Breast epithelium (tissue), 4 donors: ENCODE results near the gene TUBB1. TPM values are rescaled to one million over a fixed set of nuclear protein-coding genes. Genes with fewer than 3 reads are reported as not detected.
A peak's percentile ranks its signal among the peaks of the same experiment; 100 is the strongest.

Experiments used
- DNase-seq, 2 donors: peaks; one replicate each; pipeline ENCODE4 v3.0.0-alpha.2; 2019; ENCODE audit warnings: low spot score in 2 of 2
- H3K27ac ChIP-seq, 2 donors: fragments of 200-600 bp; sonication (generic) in 1 of 2; one replicate each; pipeline ENCODE4 v1.5.1; 2016 to 2019; ENCODE audit warnings: mild to moderate bottlenecking in 1 of 2
- H3K27me3 ChIP-seq, 2 donors: fragments of 200-600 bp; sonication (generic) in 1 of 2; one replicate each; pipeline versions ENCODE4 v1.5.1 to v1.6.0; 2017 to 2019; ENCODE audit warnings: control low read depth in 1 of 2, mild to moderate bottlenecking in 1 of 2
- H3K36me3 ChIP-seq: fragments of 200-600 bp; one replicate; pipeline ENCODE4 v1.5.1; 2019
- H3K4me1 ChIP-seq, 2 donors: fragments of 200-600 bp; sonication (generic); one replicate each; pipeline ENCODE4 v1.5.1; 2016 to 2019; ENCODE audit warnings: control low read depth in 1 of 2
- H3K4me3 ChIP-seq, 3 donors: fragments of 200-600 bp; sonication (generic); 1 replicate in 2 of 3; 2 replicates in 1 of 3; pipeline ENCODE4 v1.5.1; 2016 to 2019; ENCODE audit warnings: mild to moderate bottlenecking in 3 of 3, moderate library complexity in 2 of 3
- H3K9me3 ChIP-seq, 2 donors: fragments of 200-600 bp; sonication (generic) in 1 of 2; one replicate each; pipeline ENCODE4 v1.5.1; 2016 to 2019; ENCODE audit warnings: control low read depth in 1 of 2
- POLR2A ChIP-seq: fragments of 450-650 bp; IDR thresholded peaks from one replicate; pipeline ENCODE4 v1.6.1; 2016; ENCODE audit warnings: antibody characterized with exemption, mild to moderate bottlenecking, moderate library complexity
- POLR2AphosphoS5 ChIP-seq, 3 donors: sonication (generic); formaldehyde crosslinking; IDR thresholded peaks; one replicate each; pipeline ENCODE4 v1.6.1; 2017; ENCODE audit warnings: antibody characterized with exemption in 3 of 3
- intact Hi-C: fragments of 100-400 bp; cut with DNase I; formaldehyde crosslinking; loops from one replicate; pipeline ENCODE4 v1.15.1; 2023; ENCODE audit warnings: low total_unique reads
- total RNA-seq, 3 donors: library from RNA; depleted of rRNA; stranded (reverse); fragments of >200 nt; gene quantifications; one replicate each; pipeline ENCODE4 v1.1.0, GENCODE V29; 2016
- TF ChIP-seq, protein P1 (sequence below), 3 donors: fragments of 450-650 bp; IDR thresholded peaks; one replicate each; pipeline ENCODE4 v1.5.1; 2016 to 2017; ENCODE audit warnings: antibody characterized with exemption in 3 of 3, mild to moderate bottlenecking in 3 of 3, moderate library complexity in 3 of 3

The TUBB1 gene
- total RNA-seq, 3 donors from 2014 or later, result 0.16 TPM; not detected in 2

DNA sequence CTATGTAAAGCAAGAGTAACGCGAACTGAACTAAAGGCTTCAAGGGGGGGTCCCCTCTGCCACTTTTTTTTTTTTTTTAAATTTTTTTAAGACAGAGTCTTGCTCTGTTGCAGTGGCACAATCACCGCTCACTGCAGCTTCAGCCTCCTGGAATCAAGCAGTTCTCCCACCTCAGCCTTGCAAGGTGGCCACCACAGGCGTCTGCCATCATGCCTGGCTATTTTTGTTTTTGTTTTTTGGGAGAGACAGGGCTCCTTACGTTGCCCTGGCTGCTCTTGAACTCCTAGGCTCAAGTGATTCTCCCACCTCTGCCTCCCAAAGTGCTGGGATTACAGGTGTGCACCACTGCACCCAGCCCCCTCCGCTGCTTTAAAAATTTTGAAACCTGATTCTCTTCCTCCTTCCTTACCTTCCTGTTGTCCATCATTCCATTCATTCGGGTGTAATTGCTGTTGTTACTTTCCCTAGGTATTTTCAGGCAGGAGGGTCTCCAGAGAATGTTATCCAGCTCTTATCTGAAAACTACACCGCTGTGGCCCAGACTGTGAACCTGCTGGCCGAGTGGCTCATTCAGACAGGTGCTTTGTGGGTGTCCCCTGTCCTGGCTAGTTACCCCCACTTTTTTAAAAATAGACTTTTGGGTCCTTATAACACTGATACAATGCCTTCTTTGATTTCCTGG is 32.8 kb upstream of the TUBB1 start:
- Histone ChIP-seq H3K27me3 (no peaks in the 10 kb centered on the region), H3K27ac (peak overlapping the region in 1 of 2 donors; percentile 64), H3K4me3 (no peak overlapping the region), H3K4me1 (peaks cover 0 to 2% of the 10 kb centered on the region in 2 donors), H3K36me3 (peaks cover 6% of the 10 kb centered on the region), H3K9me3 (no peaks in the 10 kb centered on the region)
- intact Hi-C loops, result loop anchor here (10.0 kb wide), 1 partner anchor 92 kb away; no protein-coding TSS in a partner anchor
- DNase-seq, result no peak
- no peak for TF ChIP-seq POLR2AphosphoS5 (IDR thresholded peaks at IDR 0.05)

DNA sequence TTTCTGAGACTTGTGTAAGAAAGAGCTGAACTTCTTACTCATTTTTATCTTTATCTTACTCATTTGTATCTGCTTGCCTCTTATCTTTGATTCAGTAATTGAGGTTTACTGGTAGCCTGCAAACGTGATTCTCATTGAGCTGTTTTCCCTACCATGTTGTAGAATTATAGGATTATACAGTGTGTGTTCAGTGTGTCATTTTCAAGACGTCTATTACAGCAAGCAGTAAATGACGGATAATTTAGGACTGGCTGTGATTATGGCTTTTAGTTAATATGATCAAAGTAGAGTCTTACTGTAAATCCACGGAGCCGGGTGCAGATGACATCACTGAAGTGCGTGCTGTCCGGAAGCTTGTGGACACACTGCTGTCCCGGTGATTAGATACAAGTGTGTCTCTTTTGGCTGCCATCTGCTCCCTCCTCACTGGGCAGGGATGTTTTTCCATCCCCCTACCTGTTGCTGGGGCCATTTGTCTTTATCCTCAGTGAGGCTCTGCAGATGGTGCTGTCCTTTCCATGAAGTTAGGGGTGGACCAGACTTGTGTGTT is 32.2 kb upstream of the TUBB1 start:
- Histone ChIP-seq H3K36me3 (peaks cover 6% of the 10 kb centered on the region), H3K27ac (peak overlapping the region; percentile 19 to 64), H3K9me3 (no peaks in the 10 kb centered on the region), H3K4me1 (peaks cover 0 to 2% of the 10 kb centered on the region in 2 donors), H3K27me3 (no peaks in the 10 kb centered on the region), H3K4me3 (no peak overlapping the region)
- DNase-seq, result no peak
- intact Hi-C loops, result loop anchor here (10.0 kb wide), 1 partner anchor 92 kb away; no protein-coding TSS in a partner anchor
- TF ChIP-seq POLR2AphosphoS5 (IDR thresholded peaks at IDR 0.05) (no peak), POLR2A (no peak)
- TF ChIP-seq, protein P1, sequence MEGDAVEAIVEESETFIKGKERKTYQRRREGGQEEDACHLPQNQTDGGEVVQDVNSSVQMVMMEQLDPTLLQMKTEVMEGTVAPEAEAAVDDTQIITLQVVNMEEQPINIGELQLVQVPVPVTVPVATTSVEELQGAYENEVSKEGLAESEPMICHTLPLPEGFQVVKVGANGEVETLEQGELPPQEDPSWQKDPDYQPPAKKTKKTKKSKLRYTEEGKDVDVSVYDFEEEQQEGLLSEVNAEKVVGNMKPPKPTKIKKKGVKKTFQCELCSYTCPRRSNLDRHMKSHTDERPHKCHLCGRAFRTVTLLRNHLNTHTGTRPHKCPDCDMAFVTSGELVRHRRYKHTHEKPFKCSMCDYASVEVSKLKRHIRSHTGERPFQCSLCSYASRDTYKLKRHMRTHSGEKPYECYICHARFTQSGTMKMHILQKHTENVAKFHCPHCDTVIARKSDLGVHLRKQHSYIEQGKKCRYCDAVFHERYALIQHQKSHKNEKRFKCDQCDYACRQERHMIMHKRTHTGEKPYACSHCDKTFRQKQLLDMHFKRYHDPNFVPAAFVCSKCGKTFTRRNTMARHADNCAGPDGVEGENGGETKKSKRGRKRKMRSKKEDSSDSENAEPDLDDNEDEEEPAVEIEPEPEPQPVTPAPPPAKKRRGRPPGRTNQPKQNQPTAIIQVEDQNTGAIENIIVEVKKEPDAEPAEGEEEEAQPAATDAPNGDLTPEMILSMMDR (IDR thresholded peaks at IDR 0.05), result no peak

DNA sequence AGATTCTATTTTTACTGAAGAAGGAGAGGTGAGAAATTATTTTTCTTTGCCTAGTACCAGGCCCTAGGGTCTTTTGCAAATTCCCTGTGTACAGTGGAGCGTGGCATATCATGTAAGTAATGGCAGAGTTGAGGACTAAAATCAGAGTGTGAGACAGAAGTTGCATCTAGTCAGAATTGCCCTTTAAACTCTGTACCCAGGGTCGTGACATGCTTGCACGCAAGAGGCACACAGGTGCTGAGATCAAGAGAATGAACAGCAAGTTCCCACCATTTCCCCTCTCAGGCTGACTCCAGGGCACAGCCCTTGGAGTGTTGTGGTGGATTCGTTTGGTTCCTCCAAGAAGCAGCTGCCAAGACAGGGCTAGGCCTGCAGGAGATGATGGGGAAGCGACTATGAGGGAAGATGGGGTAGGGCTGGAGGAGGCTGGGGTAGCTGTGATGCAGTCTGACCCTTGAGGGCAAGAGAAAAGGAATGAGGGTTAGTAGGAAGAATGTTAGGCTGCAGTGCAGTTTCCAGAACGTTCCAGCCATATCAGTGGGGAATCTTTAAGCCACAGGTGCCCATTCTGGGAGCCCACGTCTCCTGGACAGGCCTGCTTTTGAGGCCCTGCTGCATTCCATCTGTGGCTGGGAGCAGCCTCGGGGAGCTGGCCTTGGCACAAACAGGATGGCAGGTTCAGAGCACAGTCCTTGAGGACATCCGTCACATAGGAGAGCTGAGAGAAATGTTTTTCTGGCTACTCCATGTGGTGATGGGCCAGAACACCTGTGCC is 31.3 kb upstream of the TUBB1 start:
- intact Hi-C loops, result loop anchor here (10.0 kb wide), 1 partner anchor 93 kb away; no protein-coding TSS in a partner anchor
- no peak overlapping the region for H3K4me3 ChIP-seq
- H3K36me3 ChIP-seq, result peaks cover 9% of the 10 kb centered on the region
- peak in 1 of 2 donors; percentile 82 for DNase-seq
- H3K4me1 ChIP-seq, result peaks cover 0 to 2% of the 10 kb centered on the region in 2 donors
- peak overlapping the region; percentile 64 to 70 for H3K27ac ChIP-seq
- no peaks in the 10 kb centered on the region for H3K9me3 ChIP-seq
- TF ChIP-seq, protein P1 (IDR thresholded peaks at IDR 0.05), result no peak
- no peak for TF ChIP-seq POLR2A
- no peak for TF ChIP-seq POLR2AphosphoS5 (IDR thresholded peaks at IDR 0.05)
- no peaks in the 10 kb centered on the region for H3K27me3 ChIP-seq

DNA sequence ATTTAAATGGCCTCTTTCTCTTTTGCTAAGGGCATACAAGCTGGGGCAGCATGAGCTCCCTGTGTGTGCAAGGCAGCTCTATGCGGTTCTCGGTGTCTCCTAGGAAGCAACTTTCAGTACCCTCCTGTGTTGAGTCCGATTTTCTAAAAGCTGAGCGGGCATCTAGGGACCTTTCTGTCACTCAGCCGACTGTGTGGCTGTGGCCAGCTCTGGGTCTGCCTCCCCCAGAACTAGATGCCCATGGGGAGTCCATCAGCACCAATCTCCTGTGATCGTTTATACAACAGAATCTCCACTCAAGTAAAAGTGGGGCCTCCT is 30.7 kb upstream of the TUBB1 start:
- H3K27ac ChIP-seq, result peak overlapping the region; percentile 64 to 70
- H3K9me3 ChIP-seq, result no peaks in the 10 kb centered on the region
- intact Hi-C loops, result loop anchor here (10.0 kb wide), 1 partner anchor 94 kb away; no protein-coding TSS in a partner anchor
- DNase-seq, result no peak
- peaks cover 0 to 2% of the 10 kb centered on the region in 2 donors for H3K4me1 ChIP-seq
- peaks cover 13% of the 10 kb centered on the region for H3K36me3 ChIP-seq
- H3K27me3 ChIP-seq, result no peaks in the 10 kb centered on the region
- no peak overlapping the region for H3K4me3 ChIP-seq
- TF ChIP-seq POLR2AphosphoS5 (IDR thresholded peaks at IDR 0.05) (no peak), POLR2A (no peak)
- TF ChIP-seq, protein P1 (IDR thresholded peaks at IDR 0.05), result no peak

DNA sequence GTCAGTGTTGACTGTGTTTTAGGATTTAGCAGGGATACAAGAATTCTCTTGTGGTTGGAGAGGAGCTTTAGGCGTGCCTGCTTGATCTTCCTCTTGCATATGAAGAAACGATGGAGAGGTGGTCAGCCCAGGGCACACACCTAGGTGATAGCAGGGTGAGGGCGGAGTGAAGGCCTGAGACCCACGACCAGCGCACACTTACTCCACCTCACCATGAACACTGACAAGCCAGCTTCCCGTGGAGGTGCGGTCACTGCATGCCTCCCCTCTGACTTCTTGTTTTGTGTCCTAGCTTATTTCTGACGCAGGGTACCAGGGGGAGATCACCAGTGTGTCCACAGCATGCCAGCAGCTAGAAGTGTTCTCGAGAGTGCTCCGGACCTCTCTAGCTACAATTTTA is 30.0 kb upstream of the TUBB1 start:
- DNase-seq, result no peak
- peaks cover 0 to 2% of the 10 kb centered on the region in 2 donors for H3K4me1 ChIP-seq
- H3K36me3 ChIP-seq, result peaks cover 18% of the 10 kb centered on the region

More for the DNA sequence above, 30.0 kb upstream of the TUBB1 start:
- intact Hi-C loops, result loop anchor here (10.0 kb wide), 1 partner anchor 94 kb away; no protein-coding TSS in a partner anchor
- Histone ChIP-seq H3K27ac (no peak overlapping the region), H3K4me3 (no peak overlapping the region), H3K27me3 (no peaks in the 10 kb centered on the region), H3K9me3 (no peaks in the 10 kb centered on the region)
- TF ChIP-seq, protein P1 (IDR thresholded peaks at IDR 0.05), result no peak
- no peak for TF ChIP-seq POLR2AphosphoS5 (IDR thresholded peaks at IDR 0.05)
- TF ChIP-seq POLR2A, result no peak
